ENCODE results near the gene RAPGEF6. TPM values are rescaled to one million over a fixed set of nuclear protein-coding genes. Genes with fewer than 3 reads are reported as not detected.

RAPGEF6 gene
- total RNA-seq, 4 donors from 2014 or later = 14.0 to 23.7 (median 17.9) TPM

DNA sequence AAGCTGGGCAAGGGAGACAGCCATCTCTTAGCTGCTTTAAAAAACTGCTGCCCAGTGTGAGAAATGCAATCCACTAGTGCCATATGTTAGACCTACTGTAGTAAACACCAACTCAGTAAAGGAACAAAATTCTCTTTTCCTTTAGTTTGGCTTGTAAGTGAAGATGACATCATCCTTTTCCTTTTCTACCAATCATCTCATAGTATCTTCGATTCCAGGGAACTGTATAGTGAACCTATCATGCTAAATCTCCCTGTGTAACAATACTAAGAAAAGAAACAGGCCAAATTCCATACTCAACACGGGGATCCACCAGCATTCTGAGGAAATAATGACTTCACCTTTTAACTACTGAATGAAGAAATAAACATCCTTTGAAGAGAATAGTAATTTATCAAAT, 100.1 kb downstream of the RAPGEF6 start:
- 19 to 45% methylated on average over 2 of the region's 2 CpGs for WGBS, 2 donors (ENCODE audit: low coverage in 1 of 2)
- Histone ChIP-seq H3K27ac (no peak overlapping the region), H3K36me3 (peaks cover 0 to 5% of the 10 kb centered on the region in 2 donors)

DNA sequence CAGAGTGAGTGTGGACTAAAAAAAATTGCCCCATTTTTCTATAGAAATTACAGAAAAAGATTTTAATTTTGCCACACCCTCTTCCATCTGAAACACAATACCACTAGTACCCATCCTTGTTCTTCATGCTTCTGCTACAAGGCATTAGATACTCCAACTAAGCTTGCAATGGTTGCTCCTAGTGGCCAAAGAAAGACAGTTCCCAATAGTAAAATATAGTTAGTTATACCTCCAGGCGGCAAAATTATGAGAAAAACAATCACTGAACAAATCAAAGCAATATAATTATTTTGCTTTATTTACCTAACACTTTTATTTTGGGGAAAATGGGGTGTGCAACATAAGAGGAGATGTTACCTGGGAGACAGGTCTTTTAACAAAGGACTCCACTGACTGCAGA, 101.2 kb downstream of the RAPGEF6 start:
- no peak overlapping the region for H3K4me3 ChIP-seq
- H3K9me3 ChIP-seq = no peaks in the 10 kb centered on the region
- H3K36me3 ChIP-seq = peaks cover 0 to 3% of the 10 kb centered on the region in 2 donors
- no peak overlapping the region for H3K27ac ChIP-seq
- ATAC-seq = no peak
- peaks cover 0 to 39% (median 5%) of the 10 kb centered on the region in 3 donors for H3K4me1 ChIP-seq
- TF ChIP-seq POLR2AphosphoS5 (IDR thresholded peaks at IDR 0.05) (no peak), POLR2A (IDR thresholded peaks at IDR 0.05) (no peak), EP300 (IDR thresholded peaks at IDR 0.05) (no peak)
- TF ChIP-seq, protein P1, sequence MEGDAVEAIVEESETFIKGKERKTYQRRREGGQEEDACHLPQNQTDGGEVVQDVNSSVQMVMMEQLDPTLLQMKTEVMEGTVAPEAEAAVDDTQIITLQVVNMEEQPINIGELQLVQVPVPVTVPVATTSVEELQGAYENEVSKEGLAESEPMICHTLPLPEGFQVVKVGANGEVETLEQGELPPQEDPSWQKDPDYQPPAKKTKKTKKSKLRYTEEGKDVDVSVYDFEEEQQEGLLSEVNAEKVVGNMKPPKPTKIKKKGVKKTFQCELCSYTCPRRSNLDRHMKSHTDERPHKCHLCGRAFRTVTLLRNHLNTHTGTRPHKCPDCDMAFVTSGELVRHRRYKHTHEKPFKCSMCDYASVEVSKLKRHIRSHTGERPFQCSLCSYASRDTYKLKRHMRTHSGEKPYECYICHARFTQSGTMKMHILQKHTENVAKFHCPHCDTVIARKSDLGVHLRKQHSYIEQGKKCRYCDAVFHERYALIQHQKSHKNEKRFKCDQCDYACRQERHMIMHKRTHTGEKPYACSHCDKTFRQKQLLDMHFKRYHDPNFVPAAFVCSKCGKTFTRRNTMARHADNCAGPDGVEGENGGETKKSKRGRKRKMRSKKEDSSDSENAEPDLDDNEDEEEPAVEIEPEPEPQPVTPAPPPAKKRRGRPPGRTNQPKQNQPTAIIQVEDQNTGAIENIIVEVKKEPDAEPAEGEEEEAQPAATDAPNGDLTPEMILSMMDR (IDR thresholded peaks at IDR 0.05) = peak in 1 of 4 experiments; percentile 19
- H3K27me3 ChIP-seq = no peaks in the 10 kb centered on the region
- 94 to 100% methylated on average over 1 of the region's 1 CpG for WGBS, 2 donors (ENCODE audit: low coverage in 1 of 2)

More for the DNA sequence above, 100.1 kb downstream of the RAPGEF6 start:
- Histone ChIP-seq H3K27me3 (no peaks in the 10 kb centered on the region), H3K4me3 (no peak overlapping the region), H3K9me3 (no peaks in the 10 kb centered on the region), H3K4me1 (peaks cover 0 to 34% (median 5%) of the 10 kb centered on the region in 3 donors)
- ATAC-seq = no peak
- TF ChIP-seq, protein P1 (IDR thresholded peaks at IDR 0.05) = no peak
- TF ChIP-seq POLR2A (IDR thresholded peaks at IDR 0.05) (no peak), POLR2AphosphoS5 (IDR thresholded peaks at IDR 0.05) (no peak), EP300 (IDR thresholded peaks at IDR 0.05) (no peak)

DNA sequence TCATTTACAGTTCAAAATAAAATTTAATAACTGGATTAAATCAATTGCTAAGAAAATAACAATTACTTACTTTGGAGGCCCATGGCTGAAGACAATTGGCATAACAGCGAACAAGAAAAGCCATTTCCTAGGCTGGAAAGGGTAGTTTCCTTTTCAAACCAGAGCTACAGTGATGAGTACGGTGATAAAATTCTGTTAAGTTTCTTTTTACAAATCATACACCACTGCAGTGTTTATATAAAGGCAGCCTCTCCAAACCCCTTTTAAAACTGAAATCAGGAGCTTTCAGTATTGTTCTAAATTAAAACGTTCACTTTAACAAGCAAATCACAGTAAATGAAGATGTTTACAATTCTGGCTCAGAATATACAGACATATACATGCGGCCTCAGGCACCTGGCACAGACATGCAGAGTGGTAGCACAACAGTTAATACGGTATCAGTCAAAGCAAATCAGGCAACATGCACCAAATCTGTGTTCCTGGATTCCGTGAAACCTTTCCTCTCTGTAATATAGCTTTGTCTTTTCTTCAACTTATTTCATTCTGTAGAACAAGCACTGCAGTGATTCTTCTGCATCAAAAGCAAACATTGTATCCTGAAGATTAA, 102.9 kb downstream of the RAPGEF6 start:
- no peak for TF ChIP-seq EP300 (IDR thresholded peaks at IDR 0.05)
- no peak for TF ChIP-seq POLR2A (IDR thresholded peaks at IDR 0.05)
- no peak for TF ChIP-seq POLR2AphosphoS5 (IDR thresholded peaks at IDR 0.05)
- TF ChIP-seq, protein P1 (IDR thresholded peaks at IDR 0.05) = no peak
- Histone ChIP-seq H3K9me3 (no peaks in the 10 kb centered on the region), H3K36me3 (no peaks in the 10 kb centered on the region), H3K27me3 (no peaks in the 10 kb centered on the region), H3K4me1 (peaks cover 0 to 39% (median 5%) of the 10 kb centered on the region in 3 donors), H3K4me3 (peak overlapping the region; percentile 32), H3K27ac (peak overlapping the region in 3 of 4 donors; percentile 16 to 37 (median 20))
- 14 to 25% methylated on average over 6 of the region's 6 CpGs for WGBS, 2 donors (ENCODE audit: low coverage in 1 of 2)
- ATAC-seq = no peak

DNA sequence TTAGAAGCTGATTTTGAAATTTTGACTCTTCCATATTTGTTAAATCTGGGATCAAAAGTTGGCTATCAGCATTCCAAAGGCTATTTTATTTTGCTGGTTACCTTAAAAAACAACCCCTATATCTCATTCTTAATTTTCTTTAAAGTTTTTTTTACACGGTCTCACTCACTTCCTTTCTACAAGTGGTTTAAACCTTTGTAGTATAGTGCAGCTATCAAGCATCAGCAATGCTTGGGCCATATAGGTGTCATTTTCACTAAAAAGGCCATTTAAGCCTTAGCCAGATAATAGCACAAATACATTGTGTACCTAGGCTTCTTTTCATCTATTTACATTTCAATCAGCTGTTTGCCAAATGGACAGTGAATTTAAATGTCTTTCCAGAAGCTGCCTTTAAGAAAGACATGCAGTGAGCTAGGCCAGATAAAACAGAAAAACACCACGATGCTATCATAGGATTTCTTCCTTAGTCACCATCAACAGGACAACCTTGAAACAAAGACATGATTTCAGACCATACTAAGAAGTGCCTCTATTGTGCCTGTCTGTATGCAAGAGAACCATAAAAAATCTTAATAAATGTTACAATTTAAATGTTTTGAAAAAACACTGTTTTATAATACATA, 104.2 kb downstream of the RAPGEF6 start:
- ATAC-seq = no peak
- Histone ChIP-seq H3K9me3 (no peaks in the 10 kb centered on the region), H3K27me3 (no peaks in the 10 kb centered on the region), H3K36me3 (no peaks in the 10 kb centered on the region), H3K4me3 (no peak overlapping the region), H3K4me1 (peaks cover 0 to 39% (median 5%) of the 10 kb centered on the region in 3 donors), H3K27ac (peak overlapping the region in 1 of 4 donors; percentile 37)
- 47 to 70% methylated on average over 2 of the region's 2 CpGs for WGBS, 2 donors (ENCODE audit: low coverage in 1 of 2)
- TF ChIP-seq EP300 (IDR thresholded peaks at IDR 0.05) = no peak
- no peak for TF ChIP-seq POLR2A (IDR thresholded peaks at IDR 0.05)
- TF ChIP-seq, protein P1 (IDR thresholded peaks at IDR 0.05) = no peak
- TF ChIP-seq POLR2AphosphoS5 (IDR thresholded peaks at IDR 0.05) = no peak

DNA sequence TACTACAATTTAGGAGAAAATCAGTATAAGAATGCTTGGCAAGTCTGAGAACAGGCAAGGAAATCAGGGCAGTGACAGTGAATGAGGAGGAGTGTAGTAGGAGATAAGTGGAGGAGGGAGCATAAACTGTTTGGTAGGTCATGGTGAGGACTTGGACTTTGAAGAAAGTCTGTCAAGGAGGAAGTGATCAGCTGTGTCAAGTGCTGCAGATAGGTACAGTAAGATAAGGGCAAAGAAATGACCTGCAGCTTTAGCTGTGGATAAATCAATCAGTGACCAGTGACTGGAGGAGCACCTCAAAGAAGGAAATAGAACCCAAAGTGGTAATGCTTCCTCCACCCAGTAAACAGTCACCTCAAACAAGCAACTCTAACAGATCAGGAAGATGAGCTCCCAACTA, 106.3 kb downstream of the RAPGEF6 start:
- Histone ChIP-seq H3K4me1 (peaks cover 0 to 39% (median 5%) of the 10 kb centered on the region in 3 donors), H3K9me3 (no peaks in the 10 kb centered on the region), H3K27me3 (no peaks in the 10 kb centered on the region), H3K36me3 (no peaks in the 10 kb centered on the region), H3K27ac (no peak overlapping the region), H3K4me3 (no peak overlapping the region)
- ATAC-seq = no peak
- TF ChIP-seq POLR2A (IDR thresholded peaks at IDR 0.05) (no peak), POLR2AphosphoS5 (IDR thresholded peaks at IDR 0.05) (no peak), EP300 (IDR thresholded peaks at IDR 0.05) (no peak)
- TF ChIP-seq, protein P1 (IDR thresholded peaks at IDR 0.05) = no peak
